ENCODE measurements around the gene MAPK8IP1. TPM values are rescaled to one million over a fixed set of nuclear protein-coding genes. Genes with fewer than 3 reads are reported as not detected.
"Not testable (repeated sequence)": the region's sequence is repeated elsewhere in the genome, so short reads cannot be mapped to it uniquely, and the experiment has no call there.

Gene MAPK8IP1
- 10 to 100 TPM in 3 of 4 donors, 1 to 10 TPM in 1; 9.5 to 23.1 (median 11.8) TPM for polyA plus RNA-seq (ENCODE audit: insufficient read length in 4 of 4)

GRCh38 chr11:45885274-45885920 lies at the start of gene MAPK8IP1:
Gene MAPK8IP1, plus strand, starts transcription at chr11:45885651. Its CDS starts 170 bp downstream, at chr11:45885821.
- DNase-seq (ENCODE audit: low read depth in 4 of 4, low spot score in 3 of 4): peak in 1 of 4 donors; percentile 29

DNA sequence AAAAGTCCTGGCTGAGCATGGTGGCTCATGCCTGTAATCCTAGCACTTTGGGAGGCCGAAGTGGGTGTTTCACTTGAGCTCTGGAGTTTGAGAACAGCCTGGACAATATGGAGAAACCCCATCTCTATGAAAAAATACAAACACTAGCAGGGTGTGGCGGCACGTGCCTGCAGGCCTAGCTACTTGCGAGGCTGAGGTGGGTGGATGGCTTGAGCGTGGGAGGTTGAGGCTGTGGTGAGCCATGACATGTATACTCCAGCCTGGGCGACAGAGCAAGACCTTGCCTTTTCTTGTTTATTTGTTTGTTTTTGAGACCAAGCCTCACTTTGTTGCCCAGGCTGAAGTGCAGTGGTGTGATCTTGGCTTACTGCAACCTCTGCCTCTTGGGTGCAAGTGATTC lies 46.2 kb upstream of the MAPK8IP1 start:
- DNase-seq (ENCODE audit: low read depth in 4 of 4, low spot score in 3 of 4): no peak

GRCh38 chr11:45840251-45840650 lies 45.2 kb upstream of the MAPK8IP1 start:
- DNase-seq (ENCODE audit: low read depth in 4 of 4, low spot score in 3 of 4): not testable (repeated sequence)

DNA sequence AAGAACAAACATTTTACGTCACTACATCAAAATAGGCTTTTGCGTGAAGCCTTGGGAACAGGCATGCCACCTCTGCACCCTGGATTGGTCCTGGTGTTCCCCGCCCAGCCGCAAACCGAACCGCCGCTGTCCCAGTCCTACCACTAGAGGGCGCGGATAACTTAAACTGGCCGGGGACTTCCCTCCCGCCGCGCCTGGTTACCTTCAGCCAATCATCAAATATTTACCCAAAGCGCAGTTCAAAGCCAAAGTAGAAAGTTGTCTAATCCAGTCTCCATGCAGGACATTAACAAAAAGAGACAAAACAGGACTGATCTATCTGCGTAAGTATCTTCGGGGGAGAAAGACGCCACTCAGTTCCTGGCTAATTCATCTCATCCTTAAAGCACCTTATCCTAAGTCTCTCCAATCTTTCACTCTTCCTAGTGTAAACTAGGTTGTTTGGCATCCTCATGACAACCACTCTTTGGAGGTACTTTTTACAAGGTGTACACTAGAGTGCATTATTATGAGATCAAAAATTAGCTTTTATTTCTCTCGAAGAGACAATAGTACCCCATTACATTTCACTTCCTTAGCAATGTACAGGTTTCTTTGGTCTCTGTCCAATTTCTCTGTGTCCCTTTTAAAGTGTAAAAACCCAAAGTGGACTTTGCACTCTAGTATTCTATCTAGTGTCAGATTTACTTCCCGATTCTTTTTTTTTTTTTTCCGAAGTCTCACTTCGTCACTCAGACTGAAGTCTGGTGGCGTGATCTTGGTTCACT lies 42.1 kb upstream of the MAPK8IP1 start:
- DNase-seq (ENCODE audit: low read depth in 4 of 4, low spot score in 3 of 4): peak in 3 of 4 donors; percentile 77 to 82 (median 77)

GRCh38 chr11:45844822-45845578 lies 40.5 kb upstream of the MAPK8IP1 start:
- DNase-seq (ENCODE audit: low read depth in 4 of 4, low spot score in 3 of 4): no peak

DNA sequence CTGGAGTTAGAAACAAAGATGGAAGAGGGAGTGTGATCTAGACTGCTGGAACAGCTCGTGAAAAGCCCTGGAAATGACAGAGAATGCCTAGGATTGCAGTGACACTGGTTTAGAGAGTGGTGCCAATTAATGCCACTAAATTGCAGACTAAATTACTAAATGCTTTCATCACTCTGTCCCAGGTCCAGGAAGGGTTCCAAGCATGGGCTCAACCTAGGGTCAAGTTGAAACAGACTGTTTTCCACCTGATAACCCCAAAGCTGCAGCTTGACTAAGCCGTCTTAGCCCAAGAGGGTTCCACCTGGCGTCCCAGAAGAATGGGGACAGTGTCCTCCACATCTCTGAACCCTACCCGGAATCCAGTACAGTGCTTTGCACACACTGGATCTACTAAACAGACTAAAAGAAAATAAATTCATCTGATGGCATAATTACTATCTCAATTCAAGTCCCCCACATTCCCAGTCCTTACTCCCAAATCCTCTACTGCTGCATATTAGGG lies 39.2 kb upstream of the MAPK8IP1 start:
- DNase-seq (ENCODE audit: low read depth in 4 of 4, low spot score in 3 of 4): no peak

DNA sequence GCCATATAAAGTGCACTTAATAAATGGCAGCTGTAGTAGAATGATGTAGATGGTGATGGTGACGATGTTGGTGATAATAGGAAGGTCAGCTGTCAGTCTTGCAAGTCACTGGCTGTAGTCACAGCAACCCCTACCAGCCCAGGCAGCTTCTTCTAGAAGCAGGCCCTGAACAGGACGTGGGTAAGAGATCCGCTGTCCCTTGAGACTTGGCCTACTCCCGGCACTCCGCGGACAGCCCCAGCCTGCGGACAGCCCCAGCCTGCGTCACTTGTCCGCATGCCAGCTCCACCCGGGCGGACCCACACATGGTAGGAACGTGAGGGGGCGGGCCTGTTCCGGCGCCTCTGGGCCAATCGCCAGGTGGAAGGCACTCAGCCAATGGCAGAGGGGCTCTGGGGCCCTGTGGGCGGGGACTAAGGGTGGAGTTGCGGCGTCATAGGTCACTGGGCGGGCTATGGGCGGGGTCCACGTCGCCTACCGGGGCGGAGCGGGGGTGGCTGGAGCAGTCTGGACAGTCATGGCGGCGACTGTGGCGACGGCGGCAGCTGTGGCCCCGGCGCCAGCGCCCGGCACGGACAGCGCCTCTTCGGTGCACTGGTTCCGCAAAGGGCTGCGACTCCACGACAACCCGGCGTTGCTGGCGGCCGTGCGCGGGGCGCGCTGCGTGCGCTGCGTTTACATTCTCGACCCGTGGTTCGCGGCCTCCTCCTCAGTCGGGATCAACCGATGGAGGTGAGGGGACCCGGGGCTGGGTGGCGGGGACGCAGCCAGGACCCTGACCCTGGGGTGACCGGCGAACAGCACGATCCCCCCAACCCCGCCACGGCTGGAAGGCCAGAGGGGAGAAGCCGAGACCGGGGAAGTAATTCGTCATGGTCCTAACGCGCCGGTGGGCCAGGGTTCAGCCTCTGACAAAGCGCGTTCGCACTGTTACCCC lies 38.2 kb upstream of the MAPK8IP1 start, which contains the start of gene CRY2:
CRY2 (plus strand) TSS at position 502 of the 937 bp plus-strand sequence; CDS start at position 518, 16 bp downstream.
- peak; percentile 94 to 97 (median 96) for DNase-seq (ENCODE audit: low read depth in 4 of 4, low spot score in 3 of 4)

GRCh38 chr11:45847911-45848316 lies 37.5 kb upstream of the MAPK8IP1 start:
- DNase-seq (ENCODE audit: low read depth in 4 of 4, low spot score in 3 of 4): no peak

- no peak for DNase-seq (ENCODE audit: low read depth in 4 of 4, low spot score in 3 of 4)
These were observed 36.8 kb upstream of the MAPK8IP1 start for GRCh38 chr11:45848654-45849081.

- DNase-seq (ENCODE audit: low read depth in 4 of 4, low spot score in 3 of 4): no peak
These were observed 35.0 kb upstream of the MAPK8IP1 start for GRCh38 chr11:45850446-45850845.

DNA sequence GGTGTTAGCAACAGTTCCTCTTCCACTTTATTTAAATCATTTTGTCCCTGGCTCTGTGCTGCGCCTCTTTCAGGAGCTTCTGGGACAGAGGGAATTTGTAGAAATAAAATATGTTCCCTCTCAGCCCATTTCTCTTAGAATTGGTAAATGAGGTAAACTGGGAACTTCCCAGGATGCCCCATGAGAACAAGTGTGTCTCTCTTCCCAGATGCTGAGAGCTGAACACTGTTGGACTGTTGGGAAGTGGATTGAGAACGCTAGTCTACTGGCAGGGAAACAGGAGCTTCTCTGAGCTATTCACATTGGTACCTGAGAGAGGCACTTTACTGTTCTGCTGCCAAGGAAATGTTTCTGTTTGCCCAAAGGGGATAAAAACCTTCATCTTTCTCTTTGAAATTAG lies 34.2 kb upstream of the MAPK8IP1 start:
- DNase-seq (ENCODE audit: low read depth in 4 of 4, low spot score in 3 of 4): no peak

DNA sequence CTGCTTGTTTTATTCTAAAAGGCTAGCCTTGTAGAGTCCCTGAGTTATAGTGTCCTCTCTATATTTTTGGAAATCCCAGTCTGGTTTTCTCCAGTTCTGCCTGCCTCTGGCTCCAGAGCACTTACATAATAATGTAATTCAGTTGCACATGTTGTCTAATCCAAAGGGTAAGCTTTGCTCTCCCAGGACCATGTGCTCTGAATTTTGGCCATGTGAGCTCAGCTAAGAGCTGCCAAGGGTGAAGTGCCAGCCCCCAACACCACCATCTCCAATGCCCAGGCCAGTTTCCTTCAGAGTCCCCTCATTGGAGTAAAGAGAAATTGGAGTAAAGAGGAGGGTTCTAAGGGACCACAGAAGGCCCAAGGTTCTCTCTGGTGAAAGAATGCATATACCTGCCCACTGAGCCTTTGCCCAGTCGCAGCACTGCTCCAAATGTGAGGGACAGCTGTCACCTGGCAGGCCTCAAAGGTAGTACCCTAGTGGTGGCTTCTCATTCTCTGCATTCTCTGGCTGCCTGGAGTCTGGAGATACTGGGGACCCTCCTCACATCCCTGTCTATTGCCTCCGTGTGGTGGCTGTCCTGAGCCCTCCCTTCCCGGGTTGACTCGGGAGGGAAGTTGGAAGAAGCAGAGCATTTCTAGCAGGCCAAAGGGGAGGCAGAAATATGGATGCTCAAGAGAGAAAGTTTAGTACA lies 33.3 kb upstream of the MAPK8IP1 start:
- no peak for DNase-seq (ENCODE audit: low read depth in 4 of 4, low spot score in 3 of 4)

DNA sequence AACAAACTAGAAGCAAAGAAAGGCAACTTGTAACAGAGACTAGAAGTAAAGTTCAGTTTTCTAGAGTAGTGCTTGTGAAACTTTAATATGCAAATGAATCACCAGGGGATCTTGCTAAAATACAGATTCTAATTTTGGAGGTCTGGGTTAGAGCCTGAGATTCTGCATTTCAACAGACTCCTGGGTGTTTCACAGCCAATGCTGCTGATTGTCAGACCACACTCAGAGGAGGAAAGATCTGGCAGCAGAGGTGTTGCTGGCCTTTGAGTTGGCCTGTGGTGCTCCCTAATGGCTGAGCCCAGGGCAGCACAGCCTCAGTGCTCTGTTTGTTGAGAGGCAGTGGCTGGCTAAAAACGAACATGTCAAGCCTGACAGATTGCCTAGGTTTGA lies 32.7 kb upstream of the MAPK8IP1 start:
- DNase-seq (ENCODE audit: low read depth in 4 of 4, low spot score in 3 of 4): no peak

DNA sequence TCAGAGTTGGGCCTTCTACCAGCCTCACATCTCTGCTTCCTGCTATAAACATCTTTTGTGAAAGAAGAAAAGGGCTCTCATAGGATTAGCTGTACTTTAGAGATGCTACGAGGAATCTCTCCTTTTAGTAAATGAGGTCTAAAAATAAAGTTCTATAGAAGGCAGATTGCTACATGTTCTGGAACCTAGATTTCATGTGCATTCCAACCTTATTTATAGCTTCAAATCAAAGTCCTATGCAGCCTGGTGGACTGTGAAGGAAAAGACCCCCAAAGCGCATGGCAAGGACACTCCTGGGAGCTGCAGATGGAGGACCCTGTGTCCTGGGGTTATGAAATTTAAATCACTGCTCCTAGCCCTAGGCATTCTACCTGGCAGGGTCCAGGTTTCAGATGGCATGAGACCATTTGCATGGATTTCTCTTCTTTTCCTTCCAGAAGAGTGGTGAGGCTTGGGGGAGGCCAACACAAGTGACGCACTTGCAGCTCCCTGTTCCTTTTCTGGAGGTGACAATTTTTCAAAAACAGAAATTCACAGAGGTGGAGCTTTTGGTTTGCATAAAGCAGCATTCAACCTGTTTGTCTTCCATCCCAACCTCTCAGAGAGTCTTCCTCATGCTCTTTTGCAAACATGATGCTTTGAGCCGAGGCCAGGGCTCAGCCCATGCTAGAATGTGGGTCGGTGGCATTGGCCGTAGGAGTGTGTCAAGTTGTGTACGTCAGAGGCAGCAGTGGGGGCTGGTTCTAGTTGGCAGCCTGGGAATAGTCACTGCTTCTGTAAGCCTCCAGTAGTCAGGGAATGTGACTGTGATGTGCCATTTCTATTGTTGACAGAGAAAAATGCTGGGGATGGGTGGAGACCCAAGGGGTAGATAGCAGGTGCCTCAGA lies 31.9 kb upstream of the MAPK8IP1 start:
- DNase-seq (ENCODE audit: low read depth in 4 of 4, low spot score in 3 of 4): no peak

- no peak for DNase-seq (ENCODE audit: low read depth in 4 of 4, low spot score in 3 of 4)
These were observed 30.1 kb upstream of the MAPK8IP1 start for GRCh38 chr11:45855308-45855707.

- no peak for DNase-seq (ENCODE audit: low read depth in 4 of 4, low spot score in 3 of 4)
These were observed 29.4 kb upstream of the MAPK8IP1 start for GRCh38 chr11:45856044-45856468.

- DNase-seq (ENCODE audit: low read depth in 4 of 4, low spot score in 3 of 4): no peak
These were observed 27.4 kb upstream of the MAPK8IP1 start for GRCh38 chr11:45857961-45858474.
